Measurements from ENCODE around the gene BACE1. TPM values are rescaled to one million over a fixed set of nuclear protein-coding genes. Genes with fewer than 3 reads are reported as not detected.
"Not testable (repeated sequence)": the region's sequence is repeated elsewhere in the genome, so short reads cannot be mapped to it uniquely, and the experiment has no call there.

Gene BACE1
- polyA plus RNA-seq, 3 donors: 1.6 to 9.1 (median 3.1) TPM

GRCh38 chr11:117265745-117266144 lies 50.3 kb downstream of the BACE1 start:
- Histone ChIP-seq H3K79me2 (ENCODE audit: insufficient read depth, low read length) (no peaks in the 10 kb centered on the region), H3K4me2 (replicated peaks; ENCODE audit: extremely low read depth, low read length, poor library complexity, severe bottlenecking) (no peak overlapping the region), H3K9ac (ENCODE audit: insufficient read depth, low read length, poor library complexity, severe bottlenecking) (no peak overlapping the region), H3K36me3 (replicated peaks in 1 of 2; ENCODE audit: control insufficient read depth in 1 of 2, insufficient read depth in 2 of 2, low read length in 2 of 2) (peaks cover 13 to 54% of the 10 kb centered on the region in 2 donors), H3K4me1 (ENCODE audit: control insufficient read depth in 1 of 2, insufficient read depth in 2 of 2, low read length in 2 of 2) (no peaks in the 10 kb centered on the region), H2AFZ (ENCODE audit: insufficient read depth, low read depth, low read length, poor library complexity, severe bottlenecking) (no peak overlapping the region), H3K27ac (ENCODE audit: low read depth in 1 of 2, low read length in 2 of 2) (no peak overlapping the region), H4K20me1 (ENCODE audit: insufficient read depth, low read length) (no peaks in the 10 kb centered on the region), H3K4me3 (replicated peaks in 1 of 3; ENCODE audit: low read depth in 2 of 3, low read length in 3 of 3) (no peak overlapping the region), H3K9me3 (replicated peaks in 1 of 2; ENCODE audit: control insufficient read depth in 1 of 2, insufficient read depth in 1 of 2, low read length in 2 of 2) (no peaks in the 10 kb centered on the region), H3K27me3 (ENCODE audit: control insufficient read depth in 2 of 2, insufficient read depth in 2 of 2, low read length in 2 of 2) (no peaks in the 10 kb centered on the region)
- no peaks in the 10 kb centered on the region for H3K9me3 Mint-ChIP-seq
- H3K27ac Mint-ChIP-seq: no peak overlapping the region
- intact Hi-C loops (cut with micrococcal nuclease): no loop called here
- H3K4me3 Mint-ChIP-seq: no peak overlapping the region
- no CpG with 5 or more reads among the region's 2 CpGs for WGBS (ENCODE audit: insufficient coverage)
- peaks cover 0 to 1% (median 0%) of the 10 kb centered on the region in 3 donors for H3K27me3 Mint-ChIP-seq (ENCODE audit: low read depth in 3 of 3)
- no peaks in the 10 kb centered on the region for H3K4me1 Mint-ChIP-seq
- TF ChIP-seq CTCF (IDR thresholded peaks at IDR 0.05): no peak
- H3K36me3 Mint-ChIP-seq: peaks cover 42 to 63% of the 10 kb centered on the region in 2 donors
- DNase-seq: no peak

- H3K27me3 Mint-ChIP-seq (ENCODE audit: low read depth in 3 of 3); DNase-seq; H2AFZ ChIP-seq (ENCODE audit: insufficient read depth, low read depth, low read length, poor library complexity, severe bottlenecking); H3K4me2 ChIP-seq (replicated peaks; ENCODE audit: extremely low read depth, low read length, poor library complexity, severe bottlenecking); H3K27ac ChIP-seq (ENCODE audit: low read depth in 1 of 2, low read length in 2 of 2); H3K4me3 Mint-ChIP-seq; H3K9ac ChIP-seq (ENCODE audit: insufficient read depth, low read length, poor library complexity, severe bottlenecking); H3K27me3 ChIP-seq (ENCODE audit: control insufficient read depth in 2 of 2, insufficient read depth in 2 of 2, low read length in 2 of 2); H3K4me1 Mint-ChIP-seq; H3K27ac Mint-ChIP-seq; H3K79me2 ChIP-seq (ENCODE audit: insufficient read depth, low read length); H3K9me3 Mint-ChIP-seq; H3K4me3 ChIP-seq (replicated peaks in 1 of 3; ENCODE audit: low read depth in 2 of 3, low read length in 3 of 3); H3K9me3 ChIP-seq (replicated peaks in 1 of 2; ENCODE audit: control insufficient read depth in 1 of 2, insufficient read depth in 1 of 2, low read length in 2 of 2); H3K4me1 ChIP-seq (ENCODE audit: control insufficient read depth in 1 of 2, insufficient read depth in 2 of 2, low read length in 2 of 2); H4K20me1 ChIP-seq (ENCODE audit: insufficient read depth, low read length); intact Hi-C loops (cut with micrococcal nuclease): not testable (repeated sequence)
- H3K36me3 Mint-ChIP-seq: peaks cover 45 to 64% of the 10 kb centered on the region in 2 donors
- H3K36me3 ChIP-seq (replicated peaks in 1 of 2; ENCODE audit: control insufficient read depth in 1 of 2, insufficient read depth in 2 of 2, low read length in 2 of 2): peaks cover 19 to 61% of the 10 kb centered on the region in 2 donors
- WGBS (ENCODE audit: insufficient coverage): 100% methylated on average over 4 of the region's 7 CpGs
Observed at GRCh38 chr11:117264624-117265323, 51.3 kb downstream of the BACE1 start.

All from CD14-positive monocyte (primary cell).